HEK293 (cell line): ENCODE results near the gene MRPS18A.

Source experiments
- CTCF ChIA-PET: fragments of 350-600 bp; formaldehyde crosslinking; extraction: SDS; loops from one replicate; lab custom pipeline; 2021; ENCODE audit warnings: antibody characterized with exemption; lab: Yijun Ruan, JAX
- POLR2A ChIA-PET: fragments of 300-600 bp; formaldehyde crosslinking; extraction: SDS; loops from one replicate; lab custom pipeline; 2020; ENCODE audit warnings: antibody characterized with exemption, inconsistent platforms; lab: Yijun Ruan, JAX
- H3K27ac ChIP-seq: fragments of 200-500 bp; sonication (Bioruptor generic); 2 replicates; pipeline ENCODE4 v1.5.1; 2014; ENCODE audit warnings: low read depth, low read length, control low read depth, inconsistent platforms; ENCODE audit errors: extremely low read depth
- H3K36me3 ChIP-seq, 2 experiments: fragments of 200-500 bp in 1 of 2; sonication (Bioruptor generic) in 1 of 2; 1 replicate in 1 of 2; 2 replicates in 1 of 2; pipeline ENCODE4 v1.5.1; 2014 to 2017; ENCODE audit warnings: inconsistent platforms in 2 of 2, low read length in 2 of 2; ENCODE audit not compliant: control insufficient read depth in 2 of 2, insufficient read depth in 1 of 2
- H3K4me1 ChIP-seq: fragments of 200-500 bp; sonication (Bioruptor generic); 2 replicates; pipeline ENCODE4 v1.5.1; 2014; ENCODE audit warnings: mild to moderate bottlenecking, low read length, inconsistent platforms; ENCODE audit not compliant: control insufficient read depth, insufficient read depth
- H3K4me3 ChIP-seq: 2 replicates; pipeline ENCODE4 v1.5.1; 2011; ENCODE audit warnings: low read depth, mild to moderate bottlenecking, control low read depth, low read length, moderate library complexity
- H3K9me3 ChIP-seq: fragments of 200-500 bp; sonication (Bioruptor generic); 2 replicates; pipeline ENCODE4 v1.5.1; 2014; ENCODE audit warnings: low read depth, low read length, inconsistent platforms; ENCODE audit not compliant: control insufficient read depth, insufficient read depth
- HOXA7 ChIP-seq: sonication (generic); formaldehyde crosslinking; IDR thresholded peaks from 2 replicates; pipeline ENCODE4 v1.8.1; 2022; ENCODE audit warnings: missing genetic modification reagents, borderline replicate concordance
- PATZ1 ChIP-seq: fragments of 450-650 bp; formaldehyde crosslinking; IDR thresholded peaks from 2 replicates; pipeline ENCODE4 v1.5.1; 2016; ENCODE audit warnings: missing biosample characterization, missing genetic modification characterization
- RBAK ChIP-seq: fragments of 450-650 bp; formaldehyde crosslinking; IDR thresholded peaks from 2 replicates; pipeline ENCODE4 v1.5.1; 2016; ENCODE audit warnings: missing biosample characterization, missing genetic modification characterization
- WT1 ChIP-seq: fragments of 450-650 bp; formaldehyde crosslinking; IDR thresholded peaks from 2 replicates; pipeline ENCODE4 v1.5.1; 2016; ENCODE audit warnings: missing biosample characterization, missing genetic modification characterization
- YY2 ChIP-seq: fragments of 450-650 bp; formaldehyde crosslinking; IDR thresholded peaks from 2 replicates; pipeline ENCODE4 v1.5.1; 2016; ENCODE audit warnings: missing biosample characterization, missing genetic modification characterization
- ZBTB1 ChIP-seq: fragments of 450-650 bp; formaldehyde crosslinking; IDR thresholded peaks from 2 replicates; pipeline ENCODE4 v1.5.1; 2016; ENCODE audit warnings: missing biosample characterization, missing genetic modification characterization
- ZBTB21 ChIP-seq: fragments of 450-650 bp; formaldehyde crosslinking; IDR thresholded peaks from 2 replicates; pipeline ENCODE4 v1.5.1; 2017; ENCODE audit warnings: missing biosample characterization, missing genetic modification characterization
- ZFP69B ChIP-seq: fragments of 450-650 bp; formaldehyde crosslinking; IDR thresholded peaks from 2 replicates; pipeline ENCODE4 v1.5.1; 2016; ENCODE audit warnings: missing biosample characterization, missing genetic modification characterization
- ZNF169 ChIP-seq: fragments of 450-650 bp; formaldehyde crosslinking; IDR thresholded peaks from 2 replicates; pipeline ENCODE4 v1.5.1; 2016; ENCODE audit warnings: missing biosample characterization, missing genetic modification characterization
- ZNF23 ChIP-seq: fragments of 450-650 bp; formaldehyde crosslinking; IDR thresholded peaks from 2 replicates; pipeline ENCODE4 v1.5.1; 2016; ENCODE audit warnings: missing biosample characterization, missing genetic modification characterization, borderline replicate concordance
- ZNF350 ChIP-seq: fragments of 450-650 bp; formaldehyde crosslinking; IDR thresholded peaks from 2 replicates; pipeline ENCODE4 v1.5.0; 2017; ENCODE audit warnings: missing biosample characterization, mild to moderate bottlenecking, missing genetic modification characterization
- ZNF600 ChIP-seq: fragments of 450-650 bp; formaldehyde crosslinking; IDR thresholded peaks from 2 replicates; pipeline ENCODE4 v1.5.1; 2016; ENCODE audit warnings: missing biosample characterization, missing genetic modification characterization
- ZNF701 ChIP-seq: fragments of 450-650 bp; formaldehyde crosslinking; IDR thresholded peaks from 2 replicates; pipeline ENCODE4 v1.5.1; 2016; ENCODE audit warnings: missing biosample characterization, missing genetic modification characterization
- ZNF707 ChIP-seq: fragments of 450-650 bp; formaldehyde crosslinking; IDR thresholded peaks from 2 replicates; pipeline ENCODE4 v1.5.1; 2016; ENCODE audit warnings: missing biosample characterization, missing genetic modification characterization
- ZNF747 ChIP-seq: fragments of 450-650 bp; formaldehyde crosslinking; IDR thresholded peaks from 2 replicates; pipeline ENCODE4 v1.5.1; 2016; ENCODE audit warnings: missing biosample characterization, missing genetic modification characterization
- ZNF768 ChIP-seq: fragments of 450-650 bp; formaldehyde crosslinking; IDR thresholded peaks from 2 replicates; pipeline ENCODE4 v1.5.1; 2018; ENCODE audit warnings: missing biosample characterization, mild to moderate bottlenecking, missing genetic modification characterization
- TF ChIP-seq, protein P1 (sequence below): fragments of 450-650 bp; formaldehyde crosslinking; IDR thresholded peaks from 2 replicates; pipeline ENCODE4 v1.5.1; 2016; ENCODE audit warnings: missing biosample characterization, missing genetic modification characterization
- TF ChIP-seq, protein P2 (sequence below): fragments of 450-650 bp; formaldehyde crosslinking; IDR thresholded peaks from 2 replicates; pipeline ENCODE4 v1.5.1; 2017; ENCODE audit warnings: missing biosample characterization, missing genetic modification characterization
- TF ChIP-seq, protein P3 (sequence below): fragments of 450-650 bp; formaldehyde crosslinking; IDR thresholded peaks from 2 replicates; pipeline ENCODE4 v1.5.1; 2017; ENCODE audit warnings: missing biosample characterization, missing genetic modification characterization
- TF ChIP-seq, protein P4 (sequence below): fragments of 450-650 bp; formaldehyde crosslinking; IDR thresholded peaks from 2 replicates; pipeline ENCODE4 v1.5.1; 2016; ENCODE audit warnings: missing biosample characterization, missing genetic modification characterization
- TF ChIP-seq, protein P5 (sequence below): fragments of 450-650 bp; formaldehyde crosslinking; IDR thresholded peaks from 2 replicates; pipeline ENCODE4 v1.5.1; 2017; ENCODE audit warnings: missing biosample characterization, missing genetic modification characterization

MRPS18A gene

DNA sequence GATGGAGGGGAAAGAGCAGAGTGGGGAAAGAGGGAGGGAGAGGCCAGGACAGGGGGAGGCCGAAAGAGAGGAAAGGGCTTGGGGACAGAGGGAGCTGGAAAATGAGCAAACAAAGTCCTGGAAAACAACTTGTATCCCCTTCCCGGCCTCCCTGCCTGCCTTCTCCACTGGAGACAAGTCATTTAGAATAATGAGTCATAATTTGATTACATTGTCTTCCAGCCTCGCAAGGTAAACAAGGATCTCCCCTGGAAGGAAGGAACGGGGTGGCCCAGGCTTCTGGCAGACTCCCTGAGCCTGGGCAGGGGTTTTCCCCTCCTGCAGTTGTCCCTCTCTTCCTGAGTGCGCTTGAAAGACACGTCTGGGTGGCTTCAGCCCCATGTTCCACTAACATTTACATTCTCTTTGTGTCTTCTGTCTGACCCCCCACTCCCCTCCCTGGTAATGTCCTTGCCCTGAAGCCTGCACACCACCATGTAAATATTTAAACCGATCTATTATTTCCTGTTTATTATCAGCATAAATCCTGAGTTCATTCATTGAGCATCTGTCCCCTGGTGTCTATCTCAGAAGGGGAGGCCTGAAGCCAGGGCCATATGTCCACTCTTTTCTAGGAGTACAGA is 12.1 kb upstream of the MRPS18A start (continued):
- TF ChIP-seq YY2 (tag by site-specific recombination) = no peak
- no peak for TF ChIP-seq HOXA7
- no peak for TF ChIP-seq RBAK (tag by site-specific recombination)
- TF ChIP-seq ZBTB1 (tag by site-specific recombination) = no peak
- TF ChIP-seq, protein P1, sequence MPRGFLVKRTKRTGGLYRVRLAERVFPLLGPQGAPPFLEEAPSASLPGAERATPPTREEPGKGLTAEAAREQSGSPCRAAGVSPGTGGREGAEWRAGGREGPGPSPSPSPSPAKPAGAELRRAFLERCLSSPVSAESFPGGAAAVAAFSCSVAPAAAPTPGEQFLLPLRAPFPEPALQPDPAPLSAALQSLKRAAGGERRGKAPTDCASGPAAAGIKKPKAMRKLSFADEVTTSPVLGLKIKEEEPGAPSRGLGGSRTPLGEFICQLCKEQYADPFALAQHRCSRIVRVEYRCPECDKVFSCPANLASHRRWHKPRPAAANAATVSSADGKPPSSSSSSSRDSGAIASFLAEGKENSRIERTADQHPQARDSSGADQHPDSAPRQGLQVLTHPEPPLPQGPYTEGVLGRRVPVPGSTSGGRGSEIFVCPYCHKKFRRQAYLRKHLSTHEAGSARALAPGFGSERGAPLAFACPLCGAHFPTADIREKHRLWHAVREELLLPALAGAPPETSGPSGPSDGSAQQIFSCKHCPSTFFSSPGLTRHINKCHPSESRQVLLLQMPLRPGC (tag by site-specific recombination) = no peak
- TF ChIP-seq ZNF707 (tag by site-specific recombination) = no peak
- no peak for TF ChIP-seq ZNF747

- TF ChIP-seq, protein P2, sequence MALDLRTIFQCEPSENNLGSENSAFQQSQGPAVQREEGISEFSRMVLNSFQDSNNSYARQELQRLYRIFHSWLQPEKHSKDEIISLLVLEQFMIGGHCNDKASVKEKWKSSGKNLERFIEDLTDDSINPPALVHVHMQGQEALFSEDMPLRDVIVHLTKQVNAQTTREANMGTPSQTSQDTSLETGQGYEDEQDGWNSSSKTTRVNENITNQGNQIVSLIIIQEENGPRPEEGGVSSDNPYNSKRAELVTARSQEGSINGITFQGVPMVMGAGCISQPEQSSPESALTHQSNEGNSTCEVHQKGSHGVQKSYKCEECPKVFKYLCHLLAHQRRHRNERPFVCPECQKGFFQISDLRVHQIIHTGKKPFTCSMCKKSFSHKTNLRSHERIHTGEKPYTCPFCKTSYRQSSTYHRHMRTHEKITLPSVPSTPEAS = peak; percentile 65
- TF ChIP-seq, protein P3, sequence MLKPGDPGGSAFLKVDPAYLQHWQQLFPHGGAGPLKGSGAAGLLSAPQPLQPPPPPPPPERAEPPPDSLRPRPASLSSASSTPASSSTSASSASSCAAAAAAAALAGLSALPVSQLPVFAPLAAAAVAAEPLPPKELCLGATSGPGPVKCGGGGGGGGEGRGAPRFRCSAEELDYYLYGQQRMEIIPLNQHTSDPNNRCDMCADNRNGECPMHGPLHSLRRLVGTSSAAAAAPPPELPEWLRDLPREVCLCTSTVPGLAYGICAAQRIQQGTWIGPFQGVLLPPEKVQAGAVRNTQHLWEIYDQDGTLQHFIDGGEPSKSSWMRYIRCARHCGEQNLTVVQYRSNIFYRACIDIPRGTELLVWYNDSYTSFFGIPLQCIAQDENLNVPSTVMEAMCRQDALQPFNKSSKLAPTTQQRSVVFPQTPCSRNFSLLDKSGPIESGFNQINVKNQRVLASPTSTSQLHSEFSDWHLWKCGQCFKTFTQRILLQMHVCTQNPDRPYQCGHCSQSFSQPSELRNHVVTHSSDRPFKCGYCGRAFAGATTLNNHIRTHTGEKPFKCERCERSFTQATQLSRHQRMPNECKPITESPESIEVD = peak; percentile 22; the same call in 1 of the 2 replicates
- TF ChIP-seq WT1 (tag by site-specific recombination) (no peak), ZFP69B (tag by site-specific recombination) (0 out of 2 replicates have a peak, but pooled peaks have one; percentile 41), ZNF23 (tag by site-specific recombination) (no peak), PATZ1 (tag by site-specific recombination) (no peak), ZNF350 (no peak), ZNF768 (tag by site-specific recombination) (no peak), ZBTB21 (tag by site-specific recombination) (0 out of 2 replicates have a peak, but pooled peaks have one; percentile 43), ZNF169 (no peak), ZNF600 (tag by site-specific recombination) (0 out of 2 replicates have a peak, but pooled peaks have one; percentile 23), ZNF701 (tag by site-specific recombination) (0 out of 2 replicates have a peak, but pooled peaks have one; percentile 18)
- TF ChIP-seq, protein P4, sequence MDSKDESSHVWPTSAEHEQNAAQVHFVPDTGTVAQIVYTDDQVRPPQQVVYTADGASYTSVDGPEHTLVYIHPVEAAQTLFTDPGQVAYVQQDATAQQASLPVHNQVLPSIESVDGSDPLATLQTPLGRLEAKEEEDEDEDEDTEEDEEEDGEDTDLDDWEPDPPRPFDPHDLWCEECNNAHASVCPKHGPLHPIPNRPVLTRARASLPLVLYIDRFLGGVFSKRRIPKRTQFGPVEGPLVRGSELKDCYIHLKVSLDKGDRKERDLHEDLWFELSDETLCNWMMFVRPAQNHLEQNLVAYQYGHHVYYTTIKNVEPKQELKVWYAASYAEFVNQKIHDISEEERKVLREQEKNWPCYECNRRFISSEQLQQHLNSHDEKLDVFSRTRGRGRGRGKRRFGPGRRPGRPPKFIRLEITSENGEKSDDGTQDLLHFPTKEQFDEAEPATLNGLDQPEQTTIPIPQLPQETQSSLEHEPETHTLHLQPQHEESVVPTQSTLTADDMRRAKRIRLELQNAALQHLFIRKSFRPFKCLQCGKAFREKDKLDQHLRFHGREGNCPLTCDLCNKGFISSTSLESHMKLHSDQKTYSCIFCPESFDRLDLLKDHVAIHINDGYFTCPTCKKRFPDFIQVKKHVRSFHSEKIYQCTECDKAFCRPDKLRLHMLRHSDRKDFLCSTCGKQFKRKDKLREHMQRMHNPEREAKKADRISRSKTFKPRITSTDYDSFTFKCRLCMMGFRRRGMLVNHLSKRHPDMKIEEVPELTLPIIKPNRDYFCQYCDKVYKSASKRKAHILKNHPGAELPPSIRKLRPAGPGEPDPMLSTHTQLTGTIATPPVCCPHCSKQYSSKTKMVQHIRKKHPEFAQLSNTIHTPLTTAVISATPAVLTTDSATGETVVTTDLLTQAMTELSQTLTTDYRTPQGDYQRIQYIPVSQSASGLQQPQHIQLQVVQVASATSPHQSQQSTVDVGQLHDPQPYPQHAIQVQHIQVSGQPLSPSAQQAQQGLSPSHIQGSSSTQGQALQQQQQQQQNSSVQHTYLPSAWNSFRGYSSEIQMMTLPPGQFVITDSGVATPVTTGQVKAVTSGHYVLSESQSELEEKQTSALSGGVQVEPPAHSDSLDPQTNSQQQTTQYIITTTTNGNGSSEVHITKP (tag by site-specific recombination) = peak; percentile 86
- TF ChIP-seq, protein P5, sequence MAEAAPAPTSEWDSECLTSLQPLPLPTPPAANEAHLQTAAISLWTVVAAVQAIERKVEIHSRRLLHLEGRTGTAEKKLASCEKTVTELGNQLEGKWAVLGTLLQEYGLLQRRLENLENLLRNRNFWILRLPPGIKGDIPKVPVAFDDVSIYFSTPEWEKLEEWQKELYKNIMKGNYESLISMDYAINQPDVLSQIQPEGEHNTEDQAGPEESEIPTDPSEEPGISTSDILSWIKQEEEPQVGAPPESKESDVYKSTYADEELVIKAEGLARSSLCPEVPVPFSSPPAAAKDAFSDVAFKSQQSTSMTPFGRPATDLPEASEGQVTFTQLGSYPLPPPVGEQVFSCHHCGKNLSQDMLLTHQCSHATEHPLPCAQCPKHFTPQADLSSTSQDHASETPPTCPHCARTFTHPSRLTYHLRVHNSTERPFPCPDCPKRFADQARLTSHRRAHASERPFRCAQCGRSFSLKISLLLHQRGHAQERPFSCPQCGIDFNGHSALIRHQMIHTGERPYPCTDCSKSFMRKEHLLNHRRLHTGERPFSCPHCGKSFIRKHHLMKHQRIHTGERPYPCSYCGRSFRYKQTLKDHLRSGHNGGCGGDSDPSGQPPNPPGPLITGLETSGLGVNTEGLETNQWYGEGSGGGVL (tag by site-specific recombination) = peak; percentile 65
- TF ChIP-seq, all 188 proteins: peak for 8
- no peaks in the 10 kb centered on the region for H3K9me3 ChIP-seq
- peaks cover 30% of the 10 kb centered on the region for H3K4me1 ChIP-seq
- ChIA-PET POLR2A (interaction anchor here (0.6 to 1.3 kb wide), 2 partner anchors 10 to 16 kb away, joined by 3 to 5 read pairs; no protein-coding TSS in a partner anchor), CTCF (interaction anchor here (0.6 to 1.1 kb wide), 5 partner anchors 26 to 364 kb away, joined by 3 to 7 read pairs (median 5); no protein-coding TSS in a partner anchor)
- H3K4me3 ChIP-seq = no peak overlapping the region
- no peaks in the 10 kb centered on the region for H3K36me3 ChIP-seq
- H3K27ac ChIP-seq = no peak overlapping the region; the same call in 1 of the 2 replicates
These were observed 11.2 kb upstream of the MRPS18A start for GRCh38 chr6:43698584-43699349.
